Forelimb muscle (tissue), 1 donor: Measurements from ENCODE around the gene DPM3. TPM values are rescaled to one million over a fixed set of nuclear protein-coding genes. Genes with fewer than 3 reads are reported as not detected.
"Not testable (repeated sequence)": the region's sequence is repeated elsewhere in the genome, so short reads cannot be mapped to it uniquely, and the experiment has no call there.

Source experiments
- DNase-seq: peaks from one replicate; pipeline ENCODE4 v3.0.0-alpha.2; 2013; ENCODE audit warnings: low read depth
- polyA plus RNA-seq: library from polyadenylated mRNA; unstranded; fragments of 120-200 nt; gene quantifications from one replicate; pipeline ENCODE4 v1.2.1, GENCODE V29; 2013; ENCODE audit not compliant: insufficient read length

DPM3 gene
- polyA plus RNA-seq, 1 donor: 23.9 TPM

DNA sequence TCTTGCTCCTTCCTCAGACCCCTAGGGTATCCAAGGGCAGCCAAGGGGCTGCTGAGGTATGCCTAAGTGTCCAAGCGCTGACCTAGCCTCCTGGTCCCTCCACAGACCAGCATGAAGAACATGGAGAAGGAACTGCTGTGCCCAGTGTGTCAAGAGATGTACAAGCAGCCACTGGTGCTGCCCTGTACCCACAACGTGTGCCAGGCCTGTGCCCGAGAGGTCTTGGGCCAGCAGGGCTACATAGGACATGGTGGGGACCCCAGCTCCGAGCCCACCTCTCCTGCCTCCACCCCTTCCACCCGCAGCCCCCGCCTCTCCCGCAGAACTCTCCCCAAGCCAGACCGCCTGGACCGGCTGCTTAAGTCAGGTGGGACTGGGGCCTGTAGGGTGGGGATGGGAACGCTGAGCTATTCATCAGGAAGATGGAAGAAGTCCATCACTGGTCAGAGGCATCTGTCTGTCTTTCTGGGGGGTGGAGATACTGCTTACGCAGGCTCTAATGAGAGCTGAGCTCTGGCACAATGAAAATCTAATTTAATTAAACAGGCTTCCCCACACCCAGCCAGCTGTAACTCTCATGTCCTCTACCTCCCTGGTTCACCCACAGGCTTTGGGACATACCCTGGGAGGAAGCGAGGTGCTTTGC is 35.1 kb upstream of the DPM3 start:
- no peak for DNase-seq

DNA sequence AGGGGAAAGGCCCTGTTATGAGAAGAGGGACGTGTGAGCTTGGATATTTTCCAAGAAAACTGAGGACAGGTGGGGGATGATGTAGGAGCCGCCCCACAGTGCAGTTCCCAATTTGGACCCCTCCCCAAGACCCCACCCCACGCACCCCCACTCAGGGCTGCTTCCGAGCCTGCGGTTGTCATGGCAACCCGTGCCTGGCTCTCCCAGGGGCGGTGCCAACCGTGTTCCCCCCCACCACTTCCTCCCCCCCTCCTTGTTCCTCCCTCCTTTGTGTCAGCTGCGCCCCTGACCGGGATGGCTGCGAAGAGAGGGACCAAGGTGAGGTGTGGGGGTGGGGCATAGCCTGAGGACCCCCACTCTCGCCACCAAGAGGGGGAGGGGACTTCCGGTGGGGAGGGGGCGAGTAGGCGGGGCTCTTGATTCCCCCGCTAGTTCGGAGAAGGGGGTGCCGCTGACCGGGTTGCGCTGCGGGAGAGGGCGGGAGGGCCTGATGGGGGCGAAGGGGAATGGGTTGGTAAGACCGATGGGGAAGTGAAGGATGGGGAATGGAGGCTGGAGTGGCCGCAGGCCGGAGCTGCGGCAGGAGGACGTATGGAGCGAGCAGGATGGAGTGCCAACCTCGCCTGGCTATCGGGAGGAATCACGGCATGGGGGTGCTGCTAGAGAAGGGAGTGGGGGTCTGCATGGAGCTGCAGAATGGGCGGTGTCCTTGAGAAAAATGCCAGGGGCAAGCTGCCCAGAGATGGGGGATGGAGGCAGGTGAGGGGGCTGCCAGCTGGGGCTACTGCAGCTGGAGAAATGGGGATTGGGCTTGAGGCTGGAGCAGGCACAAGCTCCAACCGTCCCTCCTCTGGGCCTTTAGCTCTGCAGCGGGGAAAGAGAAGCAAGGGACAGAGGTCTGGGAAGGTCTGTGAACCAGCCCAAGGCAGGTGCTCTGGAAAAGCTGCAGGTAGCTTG is 34.3 kb upstream of the DPM3 start:
- no peak for DNase-seq

DNA sequence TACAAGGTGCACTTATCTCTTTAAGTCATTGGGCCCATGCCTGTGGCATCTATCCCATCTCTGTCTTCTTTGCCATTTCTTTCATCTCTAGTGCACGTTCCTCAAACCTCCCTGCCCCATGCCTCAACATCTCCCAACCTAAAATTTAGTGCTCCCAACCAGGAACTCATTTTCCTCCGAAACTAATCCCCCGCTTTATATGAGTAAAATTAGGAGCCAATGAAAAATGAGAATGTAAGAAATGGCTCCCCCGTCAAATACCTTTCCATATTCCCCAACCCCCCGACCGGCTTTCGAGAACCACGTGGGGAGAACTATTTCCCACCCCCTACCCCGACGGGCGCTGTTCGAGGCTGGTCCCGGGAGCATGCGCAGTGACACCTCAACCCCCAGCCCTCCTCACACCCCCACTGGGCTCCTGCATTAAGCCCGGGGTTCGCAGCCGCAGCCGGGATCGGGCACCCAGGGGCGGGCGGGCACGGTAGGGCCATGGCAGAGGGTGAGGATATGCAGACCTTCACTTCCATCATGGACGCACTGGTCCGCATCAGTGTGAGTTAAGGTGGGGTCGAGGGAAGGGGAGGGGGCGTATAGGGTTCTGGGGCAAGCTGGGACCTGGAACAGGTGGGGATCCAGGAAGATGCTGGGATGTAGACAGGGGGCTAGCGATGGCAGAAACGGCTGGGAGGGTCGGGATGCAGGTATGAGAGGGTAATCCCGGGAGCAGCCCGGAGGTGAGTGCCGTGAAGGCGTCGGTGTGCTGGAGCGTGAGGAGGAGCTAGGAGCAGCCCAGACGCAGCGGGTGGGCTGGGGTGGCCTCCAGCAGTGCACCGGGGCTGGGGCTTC is 33.4 kb upstream of the DPM3 start, which contains the start of gene TRIM46:
TSS of gene TRIM46 (plus strand) at position 372 of the 846 bp plus-strand sequence. CDS start at position 490, 118 bp downstream.
- no peak for DNase-seq

- peak; percentile 94 for DNase-seq
These were observed 32.6 kb upstream of the DPM3 start, which contains the start of gene KRTCAP2 for GRCh38 chr1:155172732-155173477. Gene KRTCAP2 (minus strand): TSS chr1:155173304. CDS start chr1:155173224, 80 bp downstream.

- no peak for DNase-seq
These were observed 31.8 kb upstream of the DPM3 start for GRCh38 chr1:155171836-155172731.

DNA sequence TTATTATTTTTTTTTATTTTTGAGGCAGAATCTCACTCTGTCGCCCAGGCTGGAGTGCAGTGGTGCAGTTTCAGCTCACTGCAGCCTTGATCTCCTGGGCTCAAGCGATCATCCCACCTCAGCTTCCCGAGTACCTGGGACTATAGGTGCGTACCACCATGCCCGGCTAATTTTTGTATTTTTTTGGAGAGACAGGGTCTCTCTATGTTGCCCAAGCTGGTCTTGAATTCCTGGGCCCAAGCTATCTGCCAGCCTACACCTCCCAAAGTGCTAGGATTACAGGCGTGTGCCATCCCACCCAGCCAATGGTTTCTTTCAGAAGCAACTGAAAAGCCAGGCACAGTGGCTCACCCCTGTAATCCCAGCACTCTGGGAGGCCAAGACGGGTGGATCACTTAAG is 30.5 kb upstream of the DPM3 start:
- DNase-seq: no peak

- DNase-seq: no peak
These were observed 29.9 kb upstream of the DPM3 start for GRCh38 chr1:155170101-155170785.

- DNase-seq: no peak
These were observed 29.2 kb upstream of the DPM3 start for GRCh38 chr1:155169541-155169940.

GRCh38 chr1:155168456-155169210 is 28.3 kb upstream of the DPM3 start:
- no peak for DNase-seq

DNA sequence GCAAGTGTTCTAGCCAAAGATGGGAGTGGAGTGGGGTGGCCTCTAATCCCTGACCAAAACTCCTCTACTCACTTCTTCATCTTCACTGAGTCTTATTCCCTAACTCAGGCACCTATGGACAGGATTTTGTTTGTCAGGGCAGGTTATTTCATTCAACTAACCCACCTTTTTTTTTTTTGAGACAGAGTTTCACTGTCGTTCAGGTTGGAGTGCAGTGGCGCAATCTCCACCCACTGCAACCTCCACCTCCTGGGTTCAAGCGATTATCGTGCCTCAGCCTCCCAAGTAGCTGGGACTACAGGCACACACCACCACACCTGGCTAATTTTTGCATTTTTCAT is 27.7 kb upstream of the DPM3 start:
- not testable (repeated sequence) for DNase-seq

GRCh38 chr1:155167166-155168104 is 27.1 kb upstream of the DPM3 start:
- DNase-seq: no peak

GRCh38 chr1:155166471-155167165 is 26.3 kb upstream of the DPM3 start:
- no peak for DNase-seq

DNA sequence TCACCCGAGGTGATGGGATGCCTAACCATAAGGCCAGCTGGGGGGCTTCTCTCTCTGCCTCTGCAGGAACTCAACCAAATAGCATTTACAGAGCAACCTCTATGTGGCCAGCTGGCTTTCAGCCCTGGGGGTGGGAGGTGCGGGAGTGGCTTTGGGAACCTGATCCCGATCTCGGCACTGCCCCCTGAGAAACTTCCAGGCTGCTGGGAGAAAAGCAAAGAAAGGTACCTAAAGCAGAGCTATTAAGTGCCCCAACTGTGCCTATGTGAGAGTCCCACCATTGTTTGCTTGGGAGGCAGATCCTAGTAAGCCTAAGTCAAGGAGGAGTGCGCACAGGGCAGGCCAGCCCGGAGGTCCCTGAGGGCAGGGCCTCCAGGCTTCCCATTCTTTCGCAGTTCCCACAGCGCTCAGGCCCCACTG is 25.7 kb upstream of the DPM3 start:
- no peak for DNase-seq

DNA sequence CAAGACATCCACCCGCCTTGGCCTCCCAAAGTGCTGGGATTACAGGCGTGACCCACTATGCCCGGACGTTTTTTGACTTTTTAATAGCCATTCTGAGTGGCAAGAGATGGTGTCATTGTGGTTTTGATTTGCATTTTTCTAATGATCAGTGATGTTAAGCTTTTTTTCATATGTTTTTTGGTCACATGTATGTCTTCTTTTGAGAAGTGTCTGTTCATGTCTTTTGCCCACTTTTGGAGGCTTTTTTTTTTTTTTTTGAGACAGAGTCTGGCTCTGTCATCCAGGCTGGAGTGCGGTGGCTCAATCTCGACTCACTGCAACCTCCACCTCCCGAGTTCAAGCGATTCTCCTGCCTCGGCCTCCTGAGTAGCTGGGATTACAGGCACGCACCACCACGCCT is 24.3 kb upstream of the DPM3 start:
- not testable (repeated sequence) for DNase-seq

DNA sequence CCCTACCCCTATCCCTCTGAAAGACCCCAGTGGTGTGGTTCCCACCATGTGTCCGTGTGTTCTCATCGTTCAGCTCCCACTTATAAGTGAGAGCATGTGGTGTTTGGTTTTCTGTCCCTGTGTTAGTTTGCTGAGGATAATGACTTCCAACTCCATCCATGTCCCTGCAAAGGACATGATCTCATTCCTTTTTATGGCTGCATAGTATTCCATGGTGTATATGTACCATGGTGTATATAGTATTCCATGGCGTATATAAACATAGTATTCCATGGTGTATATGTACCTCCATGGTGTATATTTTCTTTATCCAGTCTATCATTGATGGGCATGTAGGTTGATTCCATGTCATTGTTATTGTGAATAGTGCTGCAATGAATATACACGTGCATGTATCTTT is 23.5 kb upstream of the DPM3 start:
- DNase-seq: not testable (repeated sequence)

GRCh38 chr1:155162631-155163030 is 22.3 kb upstream of the DPM3 start:
- not testable (repeated sequence) for DNase-seq

- no peak for DNase-seq
These were observed 19.8 kb upstream of the DPM3 start for GRCh38 chr1:155160128-155160527.
